Endothelial cell (in vitro differentiated cells): ENCODE measurements around the gene ADGRF5. TPM values are rescaled to one million over a fixed set of nuclear protein-coding genes. Genes with fewer than 3 reads are reported as not detected.

Source experiments
- DNase-seq: peaks from one replicate; pipeline ENCODE4 v3.0.0; 2021; ENCODE audit warnings: low spot score
- H3K27ac Mint-ChIP-seq: one replicate; pipeline ENCODE4 v1.8.0; 2021; ENCODE audit warnings: mixed read lengths, inconsistent platforms; ENCODE audit not compliant: unreplicated experiment
- H3K27me3 Mint-ChIP-seq: one replicate; pipeline ENCODE4 v1.8.0; 2021; ENCODE audit warnings: mild to moderate bottlenecking, moderate library complexity, mixed read lengths, inconsistent platforms; ENCODE audit not compliant: unreplicated experiment
- H3K36me3 Mint-ChIP-seq: one replicate; pipeline ENCODE4 v1.8.0; 2021; ENCODE audit warnings: mild to moderate bottlenecking, low read depth, mixed read lengths, inconsistent platforms; ENCODE audit not compliant: unreplicated experiment
- H3K4me1 Mint-ChIP-seq: one replicate; pipeline ENCODE4 v1.8.0; 2021; ENCODE audit warnings: mild to moderate bottlenecking, mixed read lengths, inconsistent platforms; ENCODE audit not compliant: unreplicated experiment
- H3K4me3 Mint-ChIP-seq: one replicate; pipeline ENCODE4 v1.8.0; 2021; ENCODE audit warnings: mild to moderate bottlenecking, mixed read lengths, inconsistent platforms; ENCODE audit not compliant: unreplicated experiment
- H3K9me3 Mint-ChIP-seq: one replicate; pipeline ENCODE4 v1.8.0; 2021; ENCODE audit warnings: mixed read lengths, inconsistent platforms; ENCODE audit not compliant: unreplicated experiment
- total RNA-seq: library from RNA; stranded (reverse); fragmentation: NEBNext Ultra II Directional; extraction: Animal tissue kit (Norgen Biotek cat#: 25700); gene quantifications from one replicate; pipeline ENCODE4 v1.2.1, GENCODE V29; 2021; ENCODE audit not compliant: unreplicated experiment
- TF ChIP-seq, protein P1 (sequence below): fragments of 200-600 bp; sonication (generic); IDR thresholded peaks from one replicate; pipeline ENCODE4 v1.5.0; 2021; ENCODE audit warnings: antibody characterized with exemption; ENCODE audit not compliant: unreplicated experiment

The ADGRF5 gene
- total RNA-seq, 1 donor from 2014 or later: 250 TPM

DNA sequence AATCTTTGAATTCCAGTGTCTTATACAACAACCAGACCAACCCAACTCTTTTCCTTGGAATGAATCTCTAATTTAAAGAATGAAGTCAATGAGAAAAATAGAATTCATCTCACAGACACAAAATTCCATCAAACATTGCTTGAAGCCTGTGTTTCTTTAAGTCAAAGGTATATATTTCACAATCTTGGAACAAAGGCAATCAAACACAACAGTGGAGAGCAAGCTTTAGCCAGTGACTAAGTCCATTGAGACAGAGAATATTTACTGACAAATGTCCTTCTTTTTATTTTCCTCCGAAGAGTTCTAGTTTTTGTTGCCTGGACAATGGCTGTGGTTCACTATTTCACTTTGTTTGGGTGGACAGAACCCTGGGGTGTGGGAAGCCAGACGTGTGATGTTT is 92.8 kb downstream of the ADGRF5 start:
- no peaks in the 10 kb centered on the region for H3K27me3 Mint-ChIP-seq
- no peak overlapping the region for H3K4me3 Mint-ChIP-seq
- TF ChIP-seq, protein P1, sequence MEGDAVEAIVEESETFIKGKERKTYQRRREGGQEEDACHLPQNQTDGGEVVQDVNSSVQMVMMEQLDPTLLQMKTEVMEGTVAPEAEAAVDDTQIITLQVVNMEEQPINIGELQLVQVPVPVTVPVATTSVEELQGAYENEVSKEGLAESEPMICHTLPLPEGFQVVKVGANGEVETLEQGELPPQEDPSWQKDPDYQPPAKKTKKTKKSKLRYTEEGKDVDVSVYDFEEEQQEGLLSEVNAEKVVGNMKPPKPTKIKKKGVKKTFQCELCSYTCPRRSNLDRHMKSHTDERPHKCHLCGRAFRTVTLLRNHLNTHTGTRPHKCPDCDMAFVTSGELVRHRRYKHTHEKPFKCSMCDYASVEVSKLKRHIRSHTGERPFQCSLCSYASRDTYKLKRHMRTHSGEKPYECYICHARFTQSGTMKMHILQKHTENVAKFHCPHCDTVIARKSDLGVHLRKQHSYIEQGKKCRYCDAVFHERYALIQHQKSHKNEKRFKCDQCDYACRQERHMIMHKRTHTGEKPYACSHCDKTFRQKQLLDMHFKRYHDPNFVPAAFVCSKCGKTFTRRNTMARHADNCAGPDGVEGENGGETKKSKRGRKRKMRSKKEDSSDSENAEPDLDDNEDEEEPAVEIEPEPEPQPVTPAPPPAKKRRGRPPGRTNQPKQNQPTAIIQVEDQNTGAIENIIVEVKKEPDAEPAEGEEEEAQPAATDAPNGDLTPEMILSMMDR: no peak
- no peaks in the 10 kb centered on the region for H3K36me3 Mint-ChIP-seq
- H3K4me1 Mint-ChIP-seq: no peaks in the 10 kb centered on the region
- no peak overlapping the region for H3K27ac Mint-ChIP-seq
- no peak for DNase-seq
- no peaks in the 10 kb centered on the region for H3K9me3 Mint-ChIP-seq

DNA sequence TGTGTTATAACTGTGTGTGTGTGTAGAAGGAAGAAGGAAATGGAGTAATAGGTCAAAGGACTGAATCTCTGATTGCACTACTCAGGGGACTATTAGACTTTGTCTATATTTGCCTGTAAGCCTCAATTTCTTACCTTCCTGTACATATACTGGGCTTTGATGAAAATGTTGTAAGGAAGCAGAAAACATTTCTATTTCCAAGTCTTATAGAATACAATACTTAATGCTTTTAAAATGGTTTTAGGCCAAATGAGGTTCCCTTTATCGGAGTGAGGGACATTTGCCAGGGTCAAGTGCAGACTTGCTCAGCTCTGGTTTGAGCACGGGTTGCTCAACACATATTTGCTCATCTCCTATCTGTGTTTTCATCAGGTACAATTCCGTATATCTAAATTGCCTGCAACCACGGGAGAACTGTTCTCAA is 100.3 kb downstream of the ADGRF5 start:
- DNase-seq: no peak
- no peaks in the 10 kb centered on the region for H3K36me3 Mint-ChIP-seq
- H3K4me1 Mint-ChIP-seq: no peaks in the 10 kb centered on the region
- H3K4me3 Mint-ChIP-seq: no peak overlapping the region
- H3K27me3 Mint-ChIP-seq: no peaks in the 10 kb centered on the region
- TF ChIP-seq, protein P1: no peak
- H3K9me3 Mint-ChIP-seq: no peaks in the 10 kb centered on the region
- no peak overlapping the region for H3K27ac Mint-ChIP-seq

DNA sequence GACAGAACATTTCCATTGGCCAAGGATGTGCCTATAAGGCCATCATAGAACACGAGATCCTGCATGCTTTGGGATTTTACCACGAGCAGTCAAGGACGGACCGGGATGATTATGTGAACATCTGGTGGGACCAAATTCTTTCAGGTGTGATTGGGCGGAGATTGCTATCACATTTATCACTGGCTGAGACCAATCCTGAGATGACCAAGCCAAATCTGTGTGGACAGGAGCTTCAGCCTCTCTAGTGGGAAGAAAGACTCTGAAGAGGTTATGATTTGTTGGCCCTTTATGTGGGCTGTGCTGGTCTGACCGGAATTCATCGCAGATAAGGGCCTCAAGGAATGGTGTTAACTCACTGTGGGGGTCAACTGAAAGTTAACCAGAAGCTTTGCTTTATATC is 102.2 kb downstream of the ADGRF5 start:
- TF ChIP-seq, protein P1: no peak
- Mint-ChIP-seq H3K9me3 (no peaks in the 10 kb centered on the region), H3K4me3 (no peak overlapping the region), H3K27ac (no peak overlapping the region), H3K36me3 (no peaks in the 10 kb centered on the region), H3K4me1 (no peaks in the 10 kb centered on the region), H3K27me3 (peaks cover 1% of the 10 kb centered on the region)
- no peak for DNase-seq

DNA sequence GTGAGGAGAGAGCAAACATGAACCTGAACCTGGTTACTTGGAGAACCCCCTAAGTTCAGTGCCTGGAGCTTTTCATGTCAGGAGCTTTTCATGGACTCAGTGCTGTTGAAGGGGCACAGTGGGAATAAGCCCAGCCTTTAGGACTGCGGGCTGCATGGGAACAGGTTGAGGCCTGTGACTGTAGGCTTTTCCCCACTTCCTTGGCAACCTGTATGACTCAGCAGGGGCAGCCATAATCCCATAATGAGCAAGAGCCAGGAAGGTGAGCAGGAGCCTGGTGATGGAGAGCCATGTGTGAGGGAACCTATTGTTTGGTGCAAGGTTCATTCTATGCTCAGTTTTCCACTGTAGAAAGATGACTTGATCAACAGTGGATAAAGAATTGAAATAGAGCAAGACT is 105.1 kb downstream of the ADGRF5 start:
- Mint-ChIP-seq H3K36me3 (no peaks in the 10 kb centered on the region), H3K27ac (no peak overlapping the region), H3K27me3 (peaks cover 1% of the 10 kb centered on the region), H3K4me1 (no peaks in the 10 kb centered on the region), H3K4me3 (no peak overlapping the region), H3K9me3 (no peaks in the 10 kb centered on the region)
- TF ChIP-seq, protein P1: no peak
- no peak for DNase-seq

DNA sequence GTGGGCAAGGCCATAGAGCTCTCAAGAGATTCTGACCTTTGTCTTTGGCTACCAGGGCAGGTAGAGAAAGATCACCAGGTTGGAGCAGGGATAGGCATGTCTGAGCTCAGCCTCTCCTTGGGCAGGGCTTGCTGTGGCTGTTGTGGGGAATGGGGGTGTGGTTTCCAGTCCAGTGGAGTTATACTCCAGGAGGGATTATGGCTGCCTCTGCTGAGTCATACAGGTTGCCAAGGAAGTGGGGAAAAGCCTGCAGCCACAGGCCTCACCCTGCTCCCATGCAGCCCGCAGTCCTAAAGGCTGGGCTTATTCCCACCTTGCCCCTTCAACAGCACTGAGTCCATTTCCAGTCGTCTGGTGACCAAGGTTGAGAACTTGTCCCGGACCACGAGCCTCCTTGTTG is 106.6 kb downstream of the ADGRF5 start:
- no peak overlapping the region for H3K27ac Mint-ChIP-seq
- peaks cover 1% of the 10 kb centered on the region for H3K27me3 Mint-ChIP-seq
- no peaks in the 10 kb centered on the region for H3K36me3 Mint-ChIP-seq
- H3K4me1 Mint-ChIP-seq: no peaks in the 10 kb centered on the region
- no peak for DNase-seq
- TF ChIP-seq, protein P1: no peak
- H3K4me3 Mint-ChIP-seq: no peak overlapping the region
- no peaks in the 10 kb centered on the region for H3K9me3 Mint-ChIP-seq
